T-helper 2 cell (primary cell): ENCODE measurements around the gene GOLGA8T.
"Not testable (repeated sequence)": the region's sequence is repeated elsewhere in the genome, so short reads cannot be mapped to it uniquely, and the experiment has no call there.

Experiments used
- DNase-seq, 5 experiments: peaks; one replicate each; pipeline versions ENCODE4 v3.0.0 to v3.0.0-alpha.2; 2012 to 2022

Gene GOLGA8T

DNA sequence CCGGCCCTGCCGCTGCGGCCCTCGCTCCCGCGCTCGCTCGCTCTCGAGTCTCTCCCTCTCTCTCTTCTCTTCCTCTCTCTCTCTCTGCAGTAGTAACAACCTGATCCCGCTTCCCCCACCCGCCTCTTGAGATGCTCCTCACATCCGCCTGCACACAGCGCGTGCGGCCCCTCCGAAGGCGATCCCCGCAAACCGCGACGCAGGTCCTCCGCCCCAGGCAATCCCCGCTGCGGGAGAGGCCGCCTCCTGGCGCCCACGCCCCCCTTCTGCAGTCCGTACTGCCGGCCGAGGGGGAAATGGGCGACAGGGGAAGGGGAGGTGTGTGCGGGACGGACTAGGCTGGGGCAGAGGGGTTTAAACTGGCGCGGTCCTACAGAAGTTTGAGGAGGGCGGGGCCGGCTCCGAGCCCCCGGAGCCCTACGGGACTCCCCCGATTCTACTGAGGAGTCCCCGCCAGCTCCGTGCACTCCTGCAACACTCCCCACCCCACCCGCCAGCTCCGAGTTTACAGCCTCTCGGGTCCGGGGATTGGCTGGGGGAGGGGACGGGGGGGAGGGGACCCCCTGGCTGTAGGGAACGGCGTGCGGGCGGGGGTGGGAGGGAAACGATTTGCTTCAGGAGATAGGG lies 57.4 kb downstream of the GOLGA8T start:
- DNase-seq = not testable (repeated sequence)

DNA sequence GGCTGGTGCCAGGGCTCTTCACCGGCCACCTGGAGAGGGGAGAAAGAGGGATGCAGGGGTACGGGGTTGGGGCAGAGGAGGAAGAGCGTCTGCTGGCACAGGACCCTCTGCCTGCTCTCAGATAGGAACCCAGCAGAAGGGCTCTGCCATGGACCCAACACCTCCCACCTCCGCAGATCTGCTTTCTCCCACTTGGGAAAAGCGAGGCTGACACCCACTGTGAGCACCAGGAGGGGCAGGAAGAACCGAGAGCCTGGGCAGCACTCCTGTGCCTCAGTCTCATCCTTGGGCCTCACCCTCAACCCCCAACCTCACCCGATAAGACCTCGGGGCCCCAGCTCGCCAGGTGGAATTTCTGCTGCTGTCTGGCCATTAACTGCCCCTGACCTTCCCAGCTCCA lies 58.0 kb downstream of the GOLGA8T start:
- DNase-seq = not testable (repeated sequence)
